ENCODE results near the gene BMPR1B. TPM values are rescaled to one million over a fixed set of nuclear protein-coding genes. Genes with fewer than 3 reads are reported as not detected.

Gene BMPR1B
- total and polyA plus RNA-seq, 2 donors from 2014 or later = 4.1 to 5.5 TPM

DNA sequence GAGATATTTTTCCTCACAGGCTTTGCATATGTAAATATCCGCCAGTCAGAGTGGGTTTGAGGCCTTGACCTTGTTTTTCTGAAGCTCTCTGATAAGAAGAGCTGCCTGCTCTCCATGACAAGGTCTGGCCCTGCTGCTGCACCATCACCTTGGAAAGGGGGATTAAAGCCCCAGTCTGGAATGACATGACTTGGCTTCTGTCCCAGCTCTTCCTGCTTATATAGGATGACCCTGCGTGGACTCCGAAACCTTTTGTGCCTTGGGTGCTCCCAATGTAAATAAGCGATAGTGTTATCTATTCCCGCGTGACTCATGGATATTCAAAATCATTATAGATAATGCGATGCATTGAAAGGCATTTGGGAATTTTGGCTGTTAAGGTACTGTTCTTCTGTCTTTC lies 139.3 kb downstream of the BMPR1B start:
- Histone ChIP-seq H3K9ac (ENCODE audit: low read length in 3 of 3) (no peak overlapping the region), H3K4me1 (ENCODE audit: control insufficient read depth in 2 of 3, insufficient read depth in 2 of 3, low read depth in 1 of 3, low read length in 3 of 3) (no peaks in the 10 kb centered on the region), H3K36me3 (ENCODE audit: control insufficient read depth in 2 of 3, insufficient read depth in 3 of 3, low read length in 3 of 3) (no peaks in the 10 kb centered on the region), H3K9me3 (ENCODE audit: control insufficient read depth in 2 of 3, insufficient read depth in 1 of 3, low read length in 3 of 3) (no peaks in the 10 kb centered on the region), H3K27ac (ENCODE audit: low read depth in 2 of 2, low read length in 2 of 2) (no peak overlapping the region), H3K4me3 (ENCODE audit: low read length in 3 of 3) (no peak overlapping the region), H3K27me3 (ENCODE audit: control insufficient read depth, insufficient read depth, low read length) (no peaks in the 10 kb centered on the region)
- FAIRE-seq = no peak
- intact Hi-C loops (cut with DNase I) = no loop called here
- TF ChIP-seq, protein P1, sequence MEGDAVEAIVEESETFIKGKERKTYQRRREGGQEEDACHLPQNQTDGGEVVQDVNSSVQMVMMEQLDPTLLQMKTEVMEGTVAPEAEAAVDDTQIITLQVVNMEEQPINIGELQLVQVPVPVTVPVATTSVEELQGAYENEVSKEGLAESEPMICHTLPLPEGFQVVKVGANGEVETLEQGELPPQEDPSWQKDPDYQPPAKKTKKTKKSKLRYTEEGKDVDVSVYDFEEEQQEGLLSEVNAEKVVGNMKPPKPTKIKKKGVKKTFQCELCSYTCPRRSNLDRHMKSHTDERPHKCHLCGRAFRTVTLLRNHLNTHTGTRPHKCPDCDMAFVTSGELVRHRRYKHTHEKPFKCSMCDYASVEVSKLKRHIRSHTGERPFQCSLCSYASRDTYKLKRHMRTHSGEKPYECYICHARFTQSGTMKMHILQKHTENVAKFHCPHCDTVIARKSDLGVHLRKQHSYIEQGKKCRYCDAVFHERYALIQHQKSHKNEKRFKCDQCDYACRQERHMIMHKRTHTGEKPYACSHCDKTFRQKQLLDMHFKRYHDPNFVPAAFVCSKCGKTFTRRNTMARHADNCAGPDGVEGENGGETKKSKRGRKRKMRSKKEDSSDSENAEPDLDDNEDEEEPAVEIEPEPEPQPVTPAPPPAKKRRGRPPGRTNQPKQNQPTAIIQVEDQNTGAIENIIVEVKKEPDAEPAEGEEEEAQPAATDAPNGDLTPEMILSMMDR (IDR thresholded peaks at IDR 0.05; ENCODE audit: borderline replicate concordance, extremely low read depth, insufficient read depth) = no peak
- DNase-seq = no peak

- no peaks in the 10 kb centered on the region for H3K27me3 ChIP-seq (ENCODE audit: control insufficient read depth, insufficient read depth, low read length)
- intact Hi-C loops (cut with DNase I) = no loop called here
- no peak overlapping the region for H3K4me3 ChIP-seq (ENCODE audit: low read length in 3 of 3)
These were observed 147.8 kb downstream of the BMPR1B start for GRCh38 chr4:94905511-94905910.

GRCh38 chr4:94909645-94910044 lies 151.9 kb downstream of the BMPR1B start:
- no peak overlapping the region for H3K4me3 ChIP-seq (ENCODE audit: low read length in 3 of 3)
- intact Hi-C loops (cut with DNase I) = no loop called here
- H3K9me3 ChIP-seq (ENCODE audit: control insufficient read depth in 2 of 3, insufficient read depth in 1 of 3, low read length in 3 of 3) = no peaks in the 10 kb centered on the region
- no peak for FAIRE-seq
- H3K4me1 ChIP-seq (ENCODE audit: control insufficient read depth in 2 of 3, insufficient read depth in 2 of 3, low read depth in 1 of 3, low read length in 3 of 3) = no peaks in the 10 kb centered on the region
- peak in 4 of 5 donors; percentile 45 to 72 (median 60) for DNase-seq
- no peaks in the 10 kb centered on the region for H3K36me3 ChIP-seq (ENCODE audit: control insufficient read depth in 2 of 3, insufficient read depth in 3 of 3, low read length in 3 of 3)
- H3K27me3 ChIP-seq (ENCODE audit: control insufficient read depth, insufficient read depth, low read length) = no peaks in the 10 kb centered on the region
- no peak overlapping the region for H3K9ac ChIP-seq (ENCODE audit: low read length in 3 of 3)
- no peak overlapping the region for H3K27ac ChIP-seq (ENCODE audit: low read depth in 2 of 2, low read length in 2 of 2)
- TF ChIP-seq, protein P1 (IDR thresholded peaks at IDR 0.05; ENCODE audit: borderline replicate concordance, extremely low read depth, insufficient read depth) = no peak

More at GRCh38 chr4:94905511-94905910, 147.8 kb downstream of the BMPR1B start:
- DNase-seq (no peak), FAIRE-seq (no peak)
- H3K27ac ChIP-seq (ENCODE audit: low read depth in 2 of 2, low read length in 2 of 2) = no peak overlapping the region
- no peaks in the 10 kb centered on the region for H3K9me3 ChIP-seq (ENCODE audit: control insufficient read depth in 2 of 3, insufficient read depth in 1 of 3, low read length in 3 of 3)
- TF ChIP-seq, protein P1 (IDR thresholded peaks at IDR 0.05; ENCODE audit: borderline replicate concordance, extremely low read depth, insufficient read depth) = no peak
- H3K9ac ChIP-seq (ENCODE audit: low read length in 3 of 3) = no peak overlapping the region
- H3K36me3 ChIP-seq (ENCODE audit: control insufficient read depth in 2 of 3, insufficient read depth in 3 of 3, low read length in 3 of 3) = no peaks in the 10 kb centered on the region
- H3K4me1 ChIP-seq (ENCODE audit: control insufficient read depth in 2 of 3, insufficient read depth in 2 of 3, low read depth in 1 of 3, low read length in 3 of 3) = no peaks in the 10 kb centered on the region

- FAIRE-seq (no peak), DNase-seq (no peak)
- Histone ChIP-seq H3K27me3 (ENCODE audit: control insufficient read depth, insufficient read depth, low read length) (no peaks in the 10 kb centered on the region), H3K4me3 (ENCODE audit: low read length in 3 of 3) (no peak overlapping the region), H3K9ac (ENCODE audit: low read length in 3 of 3) (no peak overlapping the region), H3K9me3 (ENCODE audit: control insufficient read depth in 2 of 3, insufficient read depth in 1 of 3, low read length in 3 of 3) (no peaks in the 10 kb centered on the region), H3K4me1 (ENCODE audit: control insufficient read depth in 2 of 3, insufficient read depth in 2 of 3, low read depth in 1 of 3, low read length in 3 of 3) (no peaks in the 10 kb centered on the region), H3K36me3 (ENCODE audit: control insufficient read depth in 2 of 3, insufficient read depth in 3 of 3, low read length in 3 of 3) (no peaks in the 10 kb centered on the region), H3K27ac (ENCODE audit: low read depth in 2 of 2, low read length in 2 of 2) (no peak overlapping the region)
- TF ChIP-seq, protein P1 (IDR thresholded peaks at IDR 0.05; ENCODE audit: borderline replicate concordance, extremely low read depth, insufficient read depth) = no peak
- intact Hi-C loops (cut with DNase I) = no loop called here
These were observed 153.4 kb downstream of the BMPR1B start for GRCh38 chr4:94911106-94911505.

Measured in kidney (tissue), 14 donors.